RPMI8226 (cell line): ENCODE measurements around the gene MMAB.

Experiments
- DNase-seq: peaks from one replicate; pipeline ENCODE4 v3.0.0-alpha.2; 2015

Gene MMAB

GRCh38 chr12:109601557-109601956 is 28.3 kb upstream of the MMAB start:
- no peak for DNase-seq

GRCh38 chr12:109600995-109601394 is 27.7 kb upstream of the MMAB start:
- DNase-seq = no peak

GRCh38 chr12:109600481-109600880 is 27.2 kb upstream of the MMAB start:
- no peak for DNase-seq

GRCh38 chr12:109599087-109599486 is 25.8 kb upstream of the MMAB start:
- no peak for DNase-seq

GRCh38 chr12:109598428-109598854 is 25.1 kb upstream of the MMAB start:
- DNase-seq = no peak

- peak; percentile 70 for DNase-seq
Measured at GRCh38 chr12:109597795-109598427, 24.6 kb upstream of the MMAB start.

GRCh38 chr12:109597414-109597794 is 24.1 kb upstream of the MMAB start:
- DNase-seq = no peak

- no peak for DNase-seq
Measured at GRCh38 chr12:109596418-109597244, 23.3 kb upstream of the MMAB start.

GRCh38 chr12:109595321-109595902 is 22.1 kb upstream of the MMAB start:
- no peak for DNase-seq

- no peak for DNase-seq
Measured at GRCh38 chr12:109594556-109595317, 21.4 kb upstream of the MMAB start.

- DNase-seq = no peak
Measured at GRCh38 chr12:109592905-109593272, 19.6 kb upstream of the MMAB start.

GRCh38 chr12:109592195-109592904 is 19.0 kb upstream of the MMAB start:
- no peak for DNase-seq

- DNase-seq = no peak
Measured at GRCh38 chr12:109591041-109591440, 17.7 kb upstream of the MMAB start.

- DNase-seq = no peak
Measured at GRCh38 chr12:109590566-109590965, 17.3 kb upstream of the MMAB start.

GRCh38 chr12:109589691-109590245 is 16.5 kb upstream of the MMAB start:
- no peak for DNase-seq

GRCh38 chr12:109589240-109589590 is 15.9 kb upstream of the MMAB start:
- no peak for DNase-seq

GRCh38 chr12:109588461-109589239 is 15.3 kb upstream of the MMAB start:
- no peak for DNase-seq

GRCh38 chr12:109587921-109588320 is 14.6 kb upstream of the MMAB start:
- DNase-seq = no peak

- no peak for DNase-seq
Measured at GRCh38 chr12:109586385-109587296, 13.3 kb upstream of the MMAB start.

GRCh38 chr12:109583733-109584132 is 10.4 kb upstream of the MMAB start:
- no peak for DNase-seq

GRCh38 chr12:109582636-109583035 is 9.3 kb upstream of the MMAB start:
- DNase-seq = peak; percentile 11
